SK-N-SH (cell line): ENCODE measurements around the gene TRIM23. TPM values are rescaled to one million over a fixed set of nuclear protein-coding genes. Genes with fewer than 3 reads are reported as not detected.

Source experiments
- CTCF ChIA-PET: fragments of 300-600, 350-600 bp; formaldehyde crosslinking; extraction: SDS; loops from one replicate; lab custom pipeline; 2021; lab: Yijun Ruan, JAX
- POLR2A ChIA-PET: fragments of 350-600 bp; sonication (Branson Sonifier 250); formaldehyde crosslinking; extraction: SDS; loops from one replicate; lab custom pipeline; 2020; ENCODE audit warnings: antibody characterized with exemption, inconsistent platforms; lab: Yijun Ruan, JAX
- DNase-seq: peaks from one replicate; pipeline ENCODE4 v3.0.0; 2012
- H2AFZ ChIP-seq: fragments of 200-600 bp; sonication (generic); 2 replicates; pipeline ENCODE4 v1.8.1; 2016; ENCODE audit warnings: antibody characterized with exemption, mild to moderate bottlenecking, low read depth
- H3F3A ChIP-seq: fragments of 200-600 bp; sonication (generic); replicated peaks from 2 replicates; pipeline ENCODE3; 2016; ENCODE audit warnings: antibody characterized with exemption, mild to moderate bottlenecking; ENCODE audit not compliant: insufficient read depth
- H3K27ac ChIP-seq, 2 experiments: fragments of 200-500 bp in 1 of 2; fragments of 200-600 bp in 1 of 2; sonication (Bioruptor generic) in 1 of 2; sonication (generic), shearing (Covaris generic) in 1 of 2; 2 replicates each; pipeline versions ENCODE4 v1.5.1 to v1.6.1; 2014 to 2016; ENCODE audit warnings: low read depth in 2 of 2, inconsistent platforms in 1 of 2, low read length in 1 of 2, mild to moderate bottlenecking in 1 of 2, mixed read lengths in 1 of 2
- H3K27me3 ChIP-seq: fragments of 200-600 bp; sonication (generic), shearing (Covaris generic); 2 replicates; pipeline ENCODE4 v1.6.1; 2016; ENCODE audit warnings: mixed run types; ENCODE audit not compliant: insufficient read depth
- H3K36me3 ChIP-seq, 2 experiments: fragments of 200-500 bp in 1 of 2; fragments of 200-600 bp in 1 of 2; sonication (Bioruptor generic) in 1 of 2; sonication (generic) in 1 of 2; replicated peaks in 1 of 2; 2 replicates each; pipeline versions ENCODE3 to v1.5.1; 2014 to 2016; ENCODE audit warnings: low read length in 1 of 2, mild to moderate bottlenecking in 1 of 2; ENCODE audit not compliant: insufficient read depth in 2 of 2, control insufficient read depth in 1 of 2
- H3K4me1 ChIP-seq, 2 experiments: fragments of 200-500 bp in 1 of 2; fragments of 200-600 bp in 1 of 2; sonication (Bioruptor generic) in 1 of 2; sonication (generic), shearing (Covaris generic) in 1 of 2; 2 replicates each; pipeline versions ENCODE4 v1.5.1 to v1.6.1; 2014 to 2016; ENCODE audit warnings: low read depth in 1 of 2, low read length in 1 of 2, mixed run types in 1 of 2; ENCODE audit not compliant: insufficient read depth in 2 of 2, control insufficient read depth in 1 of 2
- H3K4me2 ChIP-seq: fragments of 200-600 bp; sonication (generic), shearing (Covaris generic); 2 replicates; pipeline ENCODE4 v1.6.1; 2017; ENCODE audit warnings: mixed run types
- H3K4me3 ChIP-seq, 2 experiments: fragments of 200-500 bp in 1 of 2; fragments of 200-600 bp in 1 of 2; sonication (Bioruptor generic) in 1 of 2; sonication (generic), shearing (Covaris generic) in 1 of 2; 2 replicates each; pipeline versions ENCODE4 v1.5.1 to v1.8.1; 2014 to 2016; ENCODE audit warnings: low read depth in 2 of 2, inconsistent platforms in 1 of 2, low read length in 1 of 2, mild to moderate bottlenecking in 1 of 2, mixed read lengths in 1 of 2, moderate library complexity in 1 of 2
- H3K79me2 ChIP-seq: fragments of 200-600 bp; sonication (generic); 2 replicates; pipeline ENCODE4 v1.8.1; 2017; ENCODE audit warnings: mild to moderate bottlenecking; ENCODE audit not compliant: insufficient read depth
- H3K9ac ChIP-seq: fragments of 200-600 bp; sonication (generic); 2 replicates; pipeline ENCODE4 v1.6.1; 2017; ENCODE audit warnings: mixed run types
- H3K9me2 ChIP-seq: fragments of 200-600 bp; sonication (generic); 2 replicates; pipeline ENCODE4 v1.6.1; 2017; ENCODE audit warnings: mixed run types
- H3K9me3 ChIP-seq: fragments of 200-600 bp; sonication (generic); 2 replicates; pipeline ENCODE4 v1.6.1; 2017; ENCODE audit warnings: mixed run types, mild to moderate bottlenecking, moderate library complexity
- H4K20me1 ChIP-seq: fragments of 200-600 bp; sonication (generic); 2 replicates; pipeline ENCODE4 v1.6.1; 2017; ENCODE audit warnings: mild to moderate bottlenecking, mixed run types; ENCODE audit not compliant: insufficient read depth
- CHD2 ChIP-seq: fragments of 150-350 bp; IDR thresholded peaks from 2 replicates; pipeline ENCODE4 v1.6.1; 2018; ENCODE audit warnings: low read length; ENCODE audit not compliant: partially characterized antibody
- CTCF ChIP-seq: fragments of 200-600 bp; sonication (generic); IDR thresholded peaks from 2 replicates; pipeline ENCODE4 v1.6.1; 2017; ENCODE audit warnings: antibody characterized with exemption, mild to moderate bottlenecking, moderate library complexity
- ELF1 ChIP-seq: IDR thresholded peaks from 2 replicates; pipeline ENCODE4 v1.4.0; 2012
- EP300 ChIP-seq, 2 experiments: IDR thresholded peaks; 2 replicates each; pipeline versions ENCODE4 v1.4.0 to v1.6.1; 2012; ENCODE audit warnings: borderline replicate concordance in 1 of 2, low read depth in 1 of 2, low read length in 1 of 2
- FOXJ3 ChIP-seq: sonication (generic); formaldehyde crosslinking; IDR thresholded peaks from 2 replicates; pipeline ENCODE4 v1.5.1; 2020; ENCODE audit warnings: mild to moderate bottlenecking, missing genetic modification reagents
- GABPA ChIP-seq: IDR thresholded peaks from 2 replicates; pipeline ENCODE4 v1.4.0; 2012; ENCODE audit warnings: low read depth, mild to moderate bottlenecking
- IRF3 ChIP-seq: fragments of 150-350 bp; IDR thresholded peaks from 2 replicates; pipeline ENCODE4 v1.6.1; 2016; ENCODE audit warnings: mild to moderate bottlenecking, low read depth, low read length
- JUND ChIP-seq: IDR thresholded peaks from 2 replicates; pipeline ENCODE4 v1.4.0; 2012
- MAX ChIP-seq: IDR thresholded peaks from 2 replicates; pipeline ENCODE4 v1.4.0; 2012; ENCODE audit warnings: low read depth
- MEF2A ChIP-seq: IDR thresholded peaks from 2 replicates; pipeline ENCODE4 v1.4.0; 2012; ENCODE audit warnings: low read depth, borderline replicate concordance
- MXI1 ChIP-seq: IDR thresholded peaks from 2 replicates; pipeline ENCODE4 v1.6.1; 2012; ENCODE audit warnings: mild to moderate bottlenecking, low read depth, low read length, improper control_type of control experiment
- POLR2AphosphoS5 ChIP-seq: IDR thresholded peaks from 2 replicates; pipeline ENCODE4 v1.6.1; 2012; ENCODE audit warnings: low read depth, low read length
- RAD21 ChIP-seq: IDR thresholded peaks from 2 replicates; pipeline ENCODE4 v1.6.1; 2012; ENCODE audit warnings: mild to moderate bottlenecking, low read length
- RCOR1 ChIP-seq: fragments of 150-350 bp; IDR thresholded peaks from 2 replicates; pipeline ENCODE4 v1.6.1; 2017; ENCODE audit warnings: antibody characterized with exemption, low read length
- REST ChIP-seq: IDR thresholded peaks from 2 replicates; pipeline ENCODE4 v1.6.1; 2012; ENCODE audit warnings: mild to moderate bottlenecking, low read depth, low read length, moderate library complexity
- RFX5 ChIP-seq: IDR thresholded peaks from 2 replicates; pipeline ENCODE4 v1.6.1; 2012; ENCODE audit warnings: mild to moderate bottlenecking, improper control_type of control experiment, low read length
- TCF12 ChIP-seq: IDR thresholded peaks from 2 replicates; pipeline ENCODE4 v1.4.0; 2012
- USF2 ChIP-seq: fragments of 150-350 bp; IDR thresholded peaks from 2 replicates; pipeline ENCODE4 v1.6.1; 2017; ENCODE audit warnings: antibody characterized with exemption, low read length, low read depth, borderline replicate concordance
- YY1 ChIP-seq: IDR thresholded peaks from 2 replicates; pipeline ENCODE4 v1.4.0; 2012; ENCODE audit warnings: low read depth, mild to moderate bottlenecking
- ZBTB33 ChIP-seq: IDR thresholded peaks from 2 replicates; pipeline ENCODE4 v1.4.0; 2012; ENCODE audit warnings: low read depth, borderline replicate concordance
- WGBS: methylation state at CpG from one replicate; pipeline ENCODE4 v1.1.6; 2017; ENCODE audit warnings: low lambda C conversion rate; 5-methylcytosine and 5-hydroxymethylcytosine counted together
- polyA plus RNA-seq, 3 experiments: library from polyadenylated mRNA; depleted of rRNA; stranded (reverse); fragments of >200 nt; gene quantifications; 2 replicates each; pipeline ENCODE4 v1.2.3, GENCODE V29; 2012

Gene TRIM23
- polyA plus RNA-seq, 1 of the 3 experiments (the other 2 are of a cell fraction) = 5.6 TPM

GRCh38 chr5:65624571-65625555, 730 bp upstream of the TRIM23 start, which contains the start of the genes SHLD3 and TRAPPC13:
Gene SHLD3, plus strand, starts transcription at chr5:65625027. Its CDS starts 4,561 bp downstream, at chr5:65629588.
Gene TRAPPC13, plus strand, starts transcription at chr5:65625027. Its CDS starts 34 bp downstream, at chr5:65625061.
- H3K9me2 ChIP-seq = no peaks in the 10 kb centered on the region
- no peaks in the 10 kb centered on the region for H3K27me3 ChIP-seq
- WGBS = under 1% methylated on average over 34 of the region's 36 CpGs
- peaks cover 0 to 13% of the 10 kb centered on the region in 2 experiments; a peak in 2 of 4 replicates for H3K4me1 ChIP-seq
- H3K9ac ChIP-seq = peak within 1 kb of the TSS; percentile 77
- peak within 1 kb of the TSS; percentile 89 for H3K4me2 ChIP-seq
- peaks cover 2% of the 10 kb centered on the region for H3F3A ChIP-seq
- peak; percentile 73 for DNase-seq
- H4K20me1 ChIP-seq = no peaks in the 10 kb centered on the region; the same call in 1 of the 2 replicates
- peaks cover 9 to 18% of the 10 kb centered on the region in 2 experiments for H3K36me3 ChIP-seq
- TF ChIP-seq CHD2 = peak; percentile 84
- peak; percentile 85 for TF ChIP-seq GABPA
- no peak for TF ChIP-seq MEF2A
- TF ChIP-seq POLR2AphosphoS5 = peak; percentile 65
- peak; percentile 55 for TF ChIP-seq ELF1
- TF ChIP-seq RCOR1 = no peak; the same call in 1 of the 2 replicates
- TF ChIP-seq MXI1 = no peak; the same call in 1 of the 2 replicates
- TF ChIP-seq ZBTB33 = peak; percentile 89
- no peak for TF ChIP-seq IRF3
- TF ChIP-seq USF2 = no peak
- no peak for TF ChIP-seq FOXJ3 (CRISPR knock-in tag)
- peak; percentile 84 for TF ChIP-seq MAX
- TF ChIP-seq JUND = no peak
- TF ChIP-seq RFX5 = no peak
- peak; percentile 19; the same call in 1 of the 2 replicates for TF ChIP-seq CTCF
- TF ChIP-seq REST = peak; percentile 67; the same call in 1 of the 2 replicates
- no peak for TF ChIP-seq RAD21
- TF ChIP-seq YY1 = peak; percentile 85
- no peak for TF ChIP-seq TCF12
- TF ChIP-seq EP300 (IDR thresholded peaks at IDR 0.05; ENCODE audit: borderline replicate concordance in 1 of 2, low read depth in 1 of 2, low read length in 1 of 2) = no peak
- H3K9me3 ChIP-seq = no peaks in the 10 kb centered on the region
- ChIA-PET POLR2A (interaction anchor here (1.0 kb wide), 1 partner anchor 515 kb away, joined by 4 read pairs; no protein-coding TSS in a partner anchor), CTCF (interaction anchor here (1.3 kb wide), 1 partner anchor 17 kb away, joined by 3 read pairs; no protein-coding TSS in a partner anchor)
- H2AFZ ChIP-seq = peak within 1 kb of the TSS; percentile 82
- peak within 1 kb of the TSS; percentile 90 to 96 for H3K27ac ChIP-seq
- H3K4me3 ChIP-seq = peak within 1 kb of the TSS; percentile 78 to 97
- H3K79me2 ChIP-seq = peaks cover 92% of the 10 kb centered on the region
